GM12878 (cell line): ENCODE measurements around the gene NELL1. TPM values are rescaled to one million over a fixed set of nuclear protein-coding genes. Genes with fewer than 3 reads are reported as not detected.

Experiments
- ATAC-seq: fragments of 200-7000 bp; cut with Tn5 transposase; 3 replicates; pipeline ENCODE4 v1.9.1; 2020; ENCODE audit warnings: mild to moderate bottlenecking, moderate library complexity
- BruUV-seq: library from RNA; stranded (reverse); fragments of 400-500 nt; replicated peaks from 2 replicates; lab custom pipeline; 2021; lab: Mats Ljungman, UMichigan
- CTCF ChIA-PET: fragments of 300-600 bp; sonication (Branson Sonifier 250); formaldehyde crosslinking; extraction: SDS; loops from one replicate; lab custom pipeline; 2021; ENCODE audit warnings: inconsistent platforms; lab: Yijun Ruan, JAX
- POLR2A ChIA-PET: fragments of 350-600 bp; formaldehyde crosslinking; extraction: SDS; loops from one replicate; lab custom pipeline; 2021; ENCODE audit warnings: inconsistent platforms; lab: Charles Lee
- RAD21 ChIA-PET: fragments of 300-600 bp; sonication (Branson Sonifier 250); formaldehyde crosslinking; loops from one replicate; lab custom pipeline; 2023; ENCODE audit warnings: antibody characterized with exemption; ENCODE audit not compliant: unreplicated experiment; lab: Charles Lee
- SMC1A ChIA-PET: fragments of 300-600 bp; sonication (Branson Sonifier 250); formaldehyde crosslinking; loops from one replicate; lab custom pipeline; 2023; ENCODE audit not compliant: unreplicated experiment, uncharacterized antibody; lab: Charles Lee
- DNase-seq: peaks from one replicate; pipeline ENCODE4 v3.0.0-alpha.2; 2011; ENCODE audit warnings: low read depth, low spot score
- FAIRE-seq: peaks from 3 replicates; lab custom pipeline; 2011; peaks lifted over from hg19 to GRCh38; lab: Jason Lieb, UNC
- H2AFZ ChIP-seq: 2 replicates; pipeline ENCODE4 v1.6.0; 2011; ENCODE audit warnings: low read depth, low read length, control low read depth; ENCODE audit not compliant: control insufficient read depth
- H3K27ac ChIP-seq: 2 replicates; pipeline ENCODE4 v1.5.1; 2011; ENCODE audit warnings: control low read depth; ENCODE audit not compliant: control insufficient read depth, insufficient read depth
- H3K27me3 ChIP-seq, 2 experiments: replicated peaks in 1 of 2; 2 replicates each; pipeline versions ENCODE4 v1.6.0 to v1.6.1; 2011; ENCODE audit warnings: low read length in 1 of 2; ENCODE audit not compliant: control insufficient read depth in 2 of 2, insufficient read depth in 2 of 2
- H3K36me3 ChIP-seq, 2 experiments: 2 replicates each; pipeline ENCODE4 v1.5.1; 2011; ENCODE audit warnings: low read length in 1 of 2; ENCODE audit not compliant: control insufficient read depth in 2 of 2, insufficient read depth in 2 of 2
- H3K4me1 ChIP-seq: 2 replicates; pipeline ENCODE4 v1.6.1; 2011; ENCODE audit warnings: mild to moderate bottlenecking, low read length, moderate library complexity, mixed read lengths; ENCODE audit not compliant: control insufficient read depth, insufficient read depth
- H3K4me2 ChIP-seq: 2 replicates; pipeline ENCODE4 v1.6.0; 2011; ENCODE audit warnings: control low read depth; ENCODE audit not compliant: control insufficient read depth, insufficient read depth
- H3K4me3 ChIP-seq: fragments of 200-600 bp; sonication (generic); 2 replicates; pipeline ENCODE4 v1.5.1; 2016
- H3K79me2 ChIP-seq: 2 replicates; pipeline ENCODE4 v1.6.0; 2011; ENCODE audit warnings: low read length; ENCODE audit not compliant: control insufficient read depth, insufficient read depth
- H3K9ac ChIP-seq: 2 replicates; pipeline ENCODE4 v1.8.0; 2011; ENCODE audit warnings: low read length, control low read depth, mixed read lengths; ENCODE audit not compliant: control insufficient read depth, insufficient read depth
- H3K9me3 ChIP-seq: replicated peaks from 3 replicates; pipeline ENCODE4 v1.5.1; 2011; ENCODE audit warnings: mild to moderate bottlenecking, low read length; ENCODE audit not compliant: control insufficient read depth, insufficient read depth
- H4K20me1 ChIP-seq: 2 replicates; pipeline ENCODE4 v1.6.0; 2011; ENCODE audit not compliant: control insufficient read depth, insufficient read depth
- BMI1 ChIP-seq: fragments of 450-650 bp; IDR thresholded peaks from 2 replicates; pipeline ENCODE4 v1.6.1; 2016; ENCODE audit warnings: mild to moderate bottlenecking, moderate library complexity, borderline replicate concordance
- EZH2 ChIP-seq: IDR thresholded peaks from 2 replicates; pipeline ENCODE4 v1.6.1; 2012; ENCODE audit warnings: low read depth, mild to moderate bottlenecking, control low read depth, inconsistent platforms, low read length, borderline replicate concordance; ENCODE audit not compliant: control insufficient read depth
- IRF4 ChIP-seq: IDR thresholded peaks from 2 replicates; pipeline ENCODE4 v1.6.1; 2011; ENCODE audit warnings: low read depth, low read length
- KDM1A ChIP-seq: fragments of 200-600 bp; sonication (generic); IDR thresholded peaks from 2 replicates; pipeline ENCODE4 v1.6.1; 2016; ENCODE audit warnings: borderline replicate concordance
- NR2C2 ChIP-seq: IDR thresholded peaks from 2 replicates; pipeline ENCODE4 v1.6.1; 2011; ENCODE audit warnings: borderline replicate concordance, low read depth; ENCODE audit not compliant: control insufficient read depth, insufficient read length
- RBBP5 ChIP-seq: fragments of 200-600 bp; sonication (generic); conservative IDR thresholded peaks from 2 replicates; pipeline ENCODE4 v1.6.1; 2016
- SMARCA5 ChIP-seq: fragments of 450-650 bp; IDR thresholded peaks from 2 replicates; pipeline ENCODE4 v1.6.1; 2017; ENCODE audit warnings: mild to moderate bottlenecking
- ZNF622 ChIP-seq: fragments of 450-650 bp; IDR thresholded peaks from 2 replicates; pipeline ENCODE4 v1.6.1; 2017; ENCODE audit warnings: mild to moderate bottlenecking, inconsistent platforms
- in situ Hi-C: fragments of 300-500 bp; cut with MboI; formaldehyde crosslinking; loops from 9 replicates; pipeline ENCODE4 v1.14.3; 2018; ENCODE audit warnings: mixed read lengths
- intact Hi-C: fragments of 100-400 bp; cut with micrococcal nuclease; formaldehyde crosslinking; loops from one replicate; pipeline ENCODE4 v1.14.2; 2022; ENCODE audit not compliant: unreplicated experiment
- polyA plus RNA-seq, 11 experiments: library from polyadenylated mRNA; depleted of rRNA in 4 of 11; unstranded in 6 of 11; stranded (reverse) in 5 of 11; fragments of >200 nt; fragmentation: Nextera tagmentation in 4 of 11; fragmentation: Illumina TruSeq in 1 of 11; extraction: Ambion mirVana in 4 of 11; extraction: Trizol in 1 of 11; gene quantifications; 1 replicate in 1 of 11; 2 replicates in 10 of 11; pipeline versions ENCODE4 v1.2.1 to v1.2.3, GENCODE V29; 2011 to 2016; ENCODE audit warnings: inconsistent platforms in 2 of 11, missing spikeins in 2 of 11, low read depth in 1 of 11
- total RNA-seq, 4 experiments: library from RNA; depleted of rRNA in 3 of 4; stranded (reverse); fragments of >200 nt in 3 of 4; fragmentation: Illumina TruSeq in 1 of 4; extraction: Trizol in 1 of 4; gene quantifications; 2 replicates each; pipeline versions ENCODE4 v1.2.1 to v1.2.3, GENCODE V29; 2013 to 2021
- TF ChIP-seq, protein P1 (sequence below): fragments of 450-650 bp; IDR thresholded peaks from 2 replicates; pipeline ENCODE4 v1.6.1; 2017; ENCODE audit warnings: mild to moderate bottlenecking
- TF ChIP-seq, protein P2 (sequence below): fragments of 450-650 bp; formaldehyde crosslinking; IDR thresholded peaks from 2 replicates; pipeline ENCODE4 v1.4.0; 2022; ENCODE audit warnings: mild to moderate bottlenecking, moderate library complexity
- TF ChIP-seq, protein P3 (sequence below), 3 experiments: IDR thresholded peaks in 2 of 3; conservative IDR thresholded peaks in 1 of 3; 2 replicates each; pipeline ENCODE4 v1.5.1; 2011; ENCODE audit warnings: low read depth in 3 of 3, low read length in 3 of 3, mild to moderate bottlenecking in 3 of 3, control low read depth in 2 of 3, moderate library complexity in 2 of 3, inconsistent platforms in 1 of 3, mixed read lengths in 1 of 3; ENCODE audit not compliant: control insufficient read depth in 2 of 3, insufficient read depth in 1 of 3; ENCODE audit errors: extremely low read depth in 1 of 3
- TF ChIP-seq, protein P4 (sequence below): fragments of 450-650 bp; IDR thresholded peaks from 2 replicates; pipeline ENCODE4 v1.6.1; 2016; ENCODE audit warnings: mild to moderate bottlenecking
- TF ChIP-seq, protein P5 (sequence below): fragments of 450-650 bp; IDR thresholded peaks from 2 replicates; pipeline ENCODE4 v1.6.1; 2017; ENCODE audit warnings: mild to moderate bottlenecking, moderate library complexity

NELL1 gene
- total and polyA plus RNA-seq, 10 of the 15 experiments (the other 5 are each of a cell fraction or from before 2014, with no cell fraction given): 0.02 to 0.12 TPM; not detected in 8

DNA sequence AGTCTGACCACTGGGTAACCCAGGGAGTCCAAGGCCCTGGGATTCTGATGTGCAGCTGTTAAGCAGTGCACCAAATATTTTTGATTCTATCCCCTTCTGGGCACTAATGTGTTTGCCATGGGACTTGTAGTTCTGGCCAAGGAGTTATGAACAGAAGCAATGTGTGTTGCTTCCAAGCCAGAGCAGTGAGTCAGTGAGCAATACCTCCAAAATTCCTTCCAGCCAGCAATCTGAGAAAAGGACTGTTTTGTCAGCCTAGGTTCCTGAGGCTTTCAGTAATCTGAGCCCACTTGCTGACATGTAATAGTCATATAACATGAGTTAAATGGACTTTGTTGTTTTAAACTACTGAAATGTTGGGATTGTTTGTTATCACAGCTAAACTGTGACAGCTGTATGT lies 311.4 kb downstream of the NELL1 start:
- ChIA-PET SMC1A (no interaction called here), RAD21 (no interaction called here), POLR2A (no interaction called here), CTCF (no interaction called here)
- Histone ChIP-seq H4K20me1 (no peaks in the 10 kb centered on the region), H3K9me3 (no peaks in the 10 kb centered on the region), H3K27me3 (no peaks in the 10 kb centered on the region; a peak in 1 of 4 replicates), H3K4me3 (no peak overlapping the region), H3K4me2 (no peak overlapping the region), H3K27ac (no peak overlapping the region), H3K36me3 (no peaks in the 10 kb centered on the region), H3K79me2 (no peaks in the 10 kb centered on the region), H3K9ac (no peak overlapping the region), H3K4me1 (no peaks in the 10 kb centered on the region), H2AFZ (no peak overlapping the region)
- no peak for DNase-seq
- no peak for FAIRE-seq
- intact Hi-C loops (no loop called here), in situ Hi-C loops (no loop called here)
- no peak for ATAC-seq
- no TSS peak for BruUV-seq
- TF ChIP-seq, protein P1, sequence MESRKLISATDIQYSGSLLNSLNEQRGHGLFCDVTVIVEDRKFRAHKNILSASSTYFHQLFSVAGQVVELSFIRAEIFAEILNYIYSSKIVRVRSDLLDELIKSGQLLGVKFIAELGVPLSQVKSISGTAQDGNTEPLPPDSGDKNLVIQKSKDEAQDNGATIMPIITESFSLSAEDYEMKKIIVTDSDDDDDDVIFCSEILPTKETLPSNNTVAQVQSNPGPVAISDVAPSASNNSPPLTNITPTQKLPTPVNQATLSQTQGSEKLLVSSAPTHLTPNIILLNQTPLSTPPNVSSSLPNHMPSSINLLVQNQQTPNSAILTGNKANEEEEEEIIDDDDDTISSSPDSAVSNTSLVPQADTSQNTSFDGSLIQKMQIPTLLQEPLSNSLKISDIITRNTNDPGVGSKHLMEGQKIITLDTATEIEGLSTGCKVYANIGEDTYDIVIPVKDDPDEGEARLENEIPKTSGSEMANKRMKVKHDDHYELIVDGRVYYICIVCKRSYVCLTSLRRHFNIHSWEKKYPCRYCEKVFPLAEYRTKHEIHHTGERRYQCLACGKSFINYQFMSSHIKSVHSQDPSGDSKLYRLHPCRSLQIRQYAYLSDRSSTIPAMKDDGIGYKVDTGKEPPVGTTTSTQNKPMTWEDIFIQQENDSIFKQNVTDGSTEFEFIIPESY: no peak
- no peak for TF ChIP-seq SMARCA5
- TF ChIP-seq, protein P2, sequence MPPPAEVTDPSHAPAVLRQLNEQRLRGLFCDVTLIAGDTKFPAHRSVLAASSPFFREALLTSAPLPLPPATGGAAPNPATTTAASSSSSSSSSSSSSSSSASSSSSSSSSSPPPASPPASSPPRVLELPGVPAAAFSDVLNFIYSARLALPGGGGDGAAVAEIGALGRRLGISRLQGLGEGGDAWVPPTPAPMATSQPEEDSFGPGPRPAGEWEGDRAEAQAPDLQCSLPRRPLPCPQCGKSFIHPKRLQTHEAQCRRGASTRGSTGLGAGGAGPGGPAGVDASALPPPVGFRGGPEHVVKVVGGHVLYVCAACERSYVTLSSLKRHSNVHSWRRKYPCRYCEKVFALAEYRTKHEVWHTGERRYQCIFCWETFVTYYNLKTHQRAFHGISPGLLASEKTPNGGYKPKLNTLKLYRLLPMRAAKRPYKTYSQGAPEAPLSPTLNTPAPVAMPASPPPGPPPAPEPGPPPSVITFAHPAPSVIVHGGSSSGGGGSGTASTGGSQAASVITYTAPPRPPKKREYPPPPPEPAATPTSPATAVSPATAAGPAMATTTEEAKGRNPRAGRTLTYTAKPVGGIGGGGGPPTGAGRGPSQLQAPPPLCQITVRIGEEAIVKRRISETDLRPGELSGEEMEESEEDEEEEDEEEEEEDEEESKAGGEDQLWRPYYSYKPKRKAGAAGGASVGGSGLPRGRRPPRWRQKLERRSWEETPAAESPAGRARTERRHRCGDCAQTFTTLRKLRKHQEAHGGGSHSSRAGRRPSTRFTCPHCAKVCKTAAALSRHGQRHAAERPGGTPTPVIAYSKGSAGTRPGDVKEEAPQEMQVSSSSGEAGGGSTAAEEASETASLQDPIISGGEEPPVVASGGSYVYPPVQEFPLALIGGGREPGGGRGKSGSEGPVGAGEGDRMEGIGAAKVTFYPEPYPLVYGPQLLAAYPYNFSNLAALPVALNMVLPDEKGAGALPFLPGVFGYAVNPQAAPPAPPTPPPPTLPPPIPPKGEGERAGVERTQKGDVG (CRISPR knock-in tag): no peak
- TF ChIP-seq, protein P3, sequence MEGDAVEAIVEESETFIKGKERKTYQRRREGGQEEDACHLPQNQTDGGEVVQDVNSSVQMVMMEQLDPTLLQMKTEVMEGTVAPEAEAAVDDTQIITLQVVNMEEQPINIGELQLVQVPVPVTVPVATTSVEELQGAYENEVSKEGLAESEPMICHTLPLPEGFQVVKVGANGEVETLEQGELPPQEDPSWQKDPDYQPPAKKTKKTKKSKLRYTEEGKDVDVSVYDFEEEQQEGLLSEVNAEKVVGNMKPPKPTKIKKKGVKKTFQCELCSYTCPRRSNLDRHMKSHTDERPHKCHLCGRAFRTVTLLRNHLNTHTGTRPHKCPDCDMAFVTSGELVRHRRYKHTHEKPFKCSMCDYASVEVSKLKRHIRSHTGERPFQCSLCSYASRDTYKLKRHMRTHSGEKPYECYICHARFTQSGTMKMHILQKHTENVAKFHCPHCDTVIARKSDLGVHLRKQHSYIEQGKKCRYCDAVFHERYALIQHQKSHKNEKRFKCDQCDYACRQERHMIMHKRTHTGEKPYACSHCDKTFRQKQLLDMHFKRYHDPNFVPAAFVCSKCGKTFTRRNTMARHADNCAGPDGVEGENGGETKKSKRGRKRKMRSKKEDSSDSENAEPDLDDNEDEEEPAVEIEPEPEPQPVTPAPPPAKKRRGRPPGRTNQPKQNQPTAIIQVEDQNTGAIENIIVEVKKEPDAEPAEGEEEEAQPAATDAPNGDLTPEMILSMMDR (IDR thresholded peaks at IDR 0.05 in 2 of 3, conservative IDR thresholded peaks at IDR 0.05 in 1 of 3; ENCODE audit: control insufficient read depth in 2 of 3, extremely low read depth in 1 of 3, insufficient read depth in 1 of 3, low read depth in 3 of 3, low read length in 3 of 3): no peak
- no peak for TF ChIP-seq NR2C2
- TF ChIP-seq IRF4: no peak
- TF ChIP-seq BMI1: no peak
- TF ChIP-seq, protein P4, sequence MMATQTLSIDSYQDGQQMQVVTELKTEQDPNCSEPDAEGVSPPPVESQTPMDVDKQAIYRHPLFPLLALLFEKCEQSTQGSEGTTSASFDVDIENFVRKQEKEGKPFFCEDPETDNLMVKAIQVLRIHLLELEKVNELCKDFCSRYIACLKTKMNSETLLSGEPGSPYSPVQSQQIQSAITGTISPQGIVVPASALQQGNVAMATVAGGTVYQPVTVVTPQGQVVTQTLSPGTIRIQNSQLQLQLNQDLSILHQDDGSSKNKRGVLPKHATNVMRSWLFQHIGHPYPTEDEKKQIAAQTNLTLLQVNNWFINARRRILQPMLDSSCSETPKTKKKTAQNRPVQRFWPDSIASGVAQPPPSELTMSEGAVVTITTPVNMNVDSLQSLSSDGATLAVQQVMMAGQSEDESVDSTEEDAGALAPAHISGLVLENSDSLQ: no peak
- no peak for TF ChIP-seq ZNF622
- no peak for TF ChIP-seq EZH2
- TF ChIP-seq, protein P5, sequence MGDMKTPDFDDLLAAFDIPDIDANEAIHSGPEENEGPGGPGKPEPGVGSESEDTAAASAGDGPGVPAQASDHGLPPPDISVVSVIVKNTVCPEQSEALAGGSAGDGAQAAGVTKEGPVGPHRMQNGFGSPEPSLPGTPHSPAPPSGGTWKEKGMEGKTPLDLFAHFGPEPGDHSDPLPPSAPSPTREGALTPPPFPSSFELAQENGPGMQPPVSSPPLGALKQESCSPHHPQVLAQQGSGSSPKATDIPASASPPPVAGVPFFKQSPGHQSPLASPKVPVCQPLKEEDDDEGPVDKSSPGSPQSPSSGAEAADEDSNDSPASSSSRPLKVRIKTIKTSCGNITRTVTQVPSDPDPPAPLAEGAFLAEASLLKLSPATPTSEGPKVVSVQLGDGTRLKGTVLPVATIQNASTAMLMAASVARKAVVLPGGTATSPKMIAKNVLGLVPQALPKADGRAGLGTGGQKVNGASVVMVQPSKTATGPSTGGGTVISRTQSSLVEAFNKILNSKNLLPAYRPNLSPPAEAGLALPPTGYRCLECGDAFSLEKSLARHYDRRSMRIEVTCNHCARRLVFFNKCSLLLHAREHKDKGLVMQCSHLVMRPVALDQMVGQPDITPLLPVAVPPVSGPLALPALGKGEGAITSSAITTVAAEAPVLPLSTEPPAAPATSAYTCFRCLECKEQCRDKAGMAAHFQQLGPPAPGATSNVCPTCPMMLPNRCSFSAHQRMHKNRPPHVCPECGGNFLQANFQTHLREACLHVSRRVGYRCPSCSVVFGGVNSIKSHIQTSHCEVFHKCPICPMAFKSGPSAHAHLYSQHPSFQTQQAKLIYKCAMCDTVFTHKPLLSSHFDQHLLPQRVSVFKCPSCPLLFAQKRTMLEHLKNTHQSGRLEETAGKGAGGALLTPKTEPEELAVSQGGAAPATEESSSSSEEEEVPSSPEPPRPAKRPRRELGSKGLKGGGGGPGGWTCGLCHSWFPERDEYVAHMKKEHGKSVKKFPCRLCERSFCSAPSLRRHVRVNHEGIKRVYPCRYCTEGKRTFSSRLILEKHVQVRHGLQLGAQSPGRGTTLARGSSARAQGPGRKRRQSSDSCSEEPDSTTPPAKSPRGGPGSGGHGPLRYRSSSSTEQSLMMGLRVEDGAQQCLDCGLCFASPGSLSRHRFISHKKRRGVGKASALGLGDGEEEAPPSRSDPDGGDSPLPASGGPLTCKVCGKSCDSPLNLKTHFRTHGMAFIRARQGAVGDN: no peak
- TF ChIP-seq KDM1A: no peak
- TF ChIP-seq RBBP5: no peak
